ENCODE measurements around the gene TMEM220. TPM values are rescaled to one million over a fixed set of nuclear protein-coding genes. Genes with fewer than 3 reads are reported as not detected.

TMEM220 gene
- total and polyA plus RNA-seq, 10 of the 15 experiments (the other 5 are each of a cell fraction or from before 2014, with no cell fraction given) = 0.02 to 0.30 (median 0.06) TPM; not detected in 1

GRCh38 chr17:10673312-10673711, 56.5 kb downstream of the TMEM220 start:
- ChIA-PET SMC1A (ENCODE audit: uncharacterized antibody, unreplicated experiment) (no interaction called here), POLR2A (no interaction called here), RAD21 (ENCODE audit: unreplicated experiment) (no interaction called here), CTCF (interaction anchor here (1.2 kb wide), 1 partner anchor 27 kb away, joined by 4 read pairs; no protein-coding TSS in a partner anchor)
- ATAC-seq (no peak), DNase-seq (ENCODE audit: low read depth, low spot score) (no peak), FAIRE-seq (no peak)
- H3K4me3 ChIP-seq = no peak overlapping the region
- H3K27me3 ChIP-seq (replicated peaks in 1 of 2; ENCODE audit: control insufficient read depth in 2 of 2, insufficient read depth in 2 of 2, low read length in 1 of 2) = no peaks in the 10 kb centered on the region
- peaks cover 0 to 5% of the 10 kb centered on the region in 2 experiments; a peak in 2 of 4 replicates for H3K36me3 ChIP-seq (ENCODE audit: control insufficient read depth in 2 of 2, insufficient read depth in 2 of 2, low read length in 1 of 2)
- no peaks in the 10 kb centered on the region for H3K79me2 ChIP-seq (ENCODE audit: control insufficient read depth, insufficient read depth, low read length)
- no TSS peak for BruUV-seq (replicated peaks)
- H3K4me2 ChIP-seq (ENCODE audit: control insufficient read depth, insufficient read depth) = no peak overlapping the region
- intact Hi-C loops (cut with micrococcal nuclease; ENCODE audit: unreplicated experiment) = no loop called here
- 93% methylated on average over 12 of the region's 12 CpGs for WGBS (ENCODE audit: insufficient coverage, insufficient replicate concordance, low lambda C conversion rate, missing lambda C conversion rate)
- in situ Hi-C loops (cut with MboI) = no loop called here
- TF ChIP-seq RBBP5 (conservative IDR thresholded peaks at IDR 0.05) (no peak), JUNB (IDR thresholded peaks at IDR 0.05) (no peak), RB1 (IDR thresholded peaks at IDR 0.05; ENCODE audit: borderline replicate concordance) (no peak), NFYA (IDR thresholded peaks at IDR 0.05; ENCODE audit: borderline replicate concordance, low read depth, low read length) (no peak), MYB (IDR thresholded peaks at IDR 0.05; ENCODE audit: borderline replicate concordance, low read depth, low read length) (no peak), ZBTB40 (IDR thresholded peaks at IDR 0.05; ENCODE audit: borderline replicate concordance) (no peak)
- TF ChIP-seq, protein P1, sequence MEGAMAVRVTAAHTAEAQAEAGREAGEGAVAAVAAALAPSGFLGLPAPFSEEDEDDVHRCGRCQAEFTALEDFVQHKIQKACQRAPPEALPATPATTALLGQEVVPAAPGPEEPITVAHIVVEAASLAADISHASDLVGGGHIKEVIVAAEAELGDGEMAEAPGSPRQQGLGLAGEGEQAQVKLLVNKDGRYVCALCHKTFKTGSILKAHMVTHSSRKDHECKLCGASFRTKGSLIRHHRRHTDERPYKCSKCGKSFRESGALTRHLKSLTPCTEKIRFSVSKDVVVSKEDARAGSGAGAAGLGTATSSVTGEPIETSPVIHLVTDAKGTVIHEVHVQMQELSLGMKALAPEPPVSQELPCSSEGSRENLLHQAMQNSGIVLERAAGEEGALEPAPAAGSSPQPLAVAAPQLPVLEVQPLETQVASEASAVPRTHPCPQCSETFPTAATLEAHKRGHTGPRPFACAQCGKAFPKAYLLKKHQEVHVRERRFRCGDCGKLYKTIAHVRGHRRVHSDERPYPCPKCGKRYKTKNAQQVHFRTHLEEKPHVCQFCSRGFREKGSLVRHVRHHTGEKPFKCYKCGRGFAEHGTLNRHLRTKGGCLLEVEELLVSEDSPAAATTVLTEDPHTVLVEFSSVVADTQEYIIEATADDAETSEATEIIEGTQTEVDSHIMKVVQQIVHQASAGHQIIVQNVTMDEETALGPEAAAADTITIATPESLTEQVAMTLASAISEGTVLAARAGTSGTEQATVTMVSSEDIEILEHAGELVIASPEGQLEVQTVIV (IDR thresholded peaks at IDR 0.05; ENCODE audit: borderline replicate concordance, partially characterized antibody) = no peak
- no peak overlapping the region for H3K9ac ChIP-seq (ENCODE audit: control insufficient read depth, insufficient read depth, low read length)
- H2AFZ ChIP-seq (ENCODE audit: control insufficient read depth, low read depth, low read length) = no peak overlapping the region
- H3K9me3 ChIP-seq (replicated peaks; ENCODE audit: control insufficient read depth, insufficient read depth, low read length) = no peaks in the 10 kb centered on the region
- no peaks in the 10 kb centered on the region for H3K4me1 ChIP-seq (ENCODE audit: control insufficient read depth, insufficient read depth, low read length)
- no peaks in the 10 kb centered on the region for H4K20me1 ChIP-seq (ENCODE audit: control insufficient read depth, insufficient read depth)
- no peak overlapping the region for H3K27ac ChIP-seq (ENCODE audit: control insufficient read depth, insufficient read depth)

Data from GM12878 (cell line).